Panc1 (cell line): ENCODE results near the gene NAP1L5.

Experiments
- POLR2AphosphoS5 ChIP-seq: IDR thresholded peaks from 2 replicates; pipeline ENCODE4 v1.6.1; 2012; ENCODE audit warnings: mild to moderate bottlenecking, low read depth, low read length, moderate library complexity
- REST ChIP-seq, 2 experiments: IDR thresholded peaks; 2 replicates each; pipeline ENCODE4 v1.6.1; 2011 to 2012; ENCODE audit warnings: low read depth in 2 of 2, control low read depth in 1 of 2, low read length in 1 of 2, mild to moderate bottlenecking in 1 of 2, moderate library complexity in 1 of 2; ENCODE audit not compliant: insufficient read depth in 1 of 2
- SIN3A ChIP-seq: IDR thresholded peaks from 2 replicates; pipeline ENCODE4 v1.6.1; 2012; ENCODE audit warnings: low read depth, mild to moderate bottlenecking, low read length, moderate library complexity, borderline replicate concordance; ENCODE audit not compliant: insufficient read depth
- TCF7L2 ChIP-seq: IDR thresholded peaks from 2 replicates; pipeline ENCODE4 v1.6.1; 2011; ENCODE audit warnings: mild to moderate bottlenecking, low read depth, low read length, inconsistent platforms
- TF ChIP-seq, protein P1 (sequence below): fragments of 450-650 bp; IDR thresholded peaks from 2 replicates; pipeline ENCODE4 v1.5.1; 2017; ENCODE audit warnings: mild to moderate bottlenecking

GRCh38 chr4:88674979-88675378 lies 22.6 kb downstream of the NAP1L5 start:
- TF ChIP-seq, protein P1, sequence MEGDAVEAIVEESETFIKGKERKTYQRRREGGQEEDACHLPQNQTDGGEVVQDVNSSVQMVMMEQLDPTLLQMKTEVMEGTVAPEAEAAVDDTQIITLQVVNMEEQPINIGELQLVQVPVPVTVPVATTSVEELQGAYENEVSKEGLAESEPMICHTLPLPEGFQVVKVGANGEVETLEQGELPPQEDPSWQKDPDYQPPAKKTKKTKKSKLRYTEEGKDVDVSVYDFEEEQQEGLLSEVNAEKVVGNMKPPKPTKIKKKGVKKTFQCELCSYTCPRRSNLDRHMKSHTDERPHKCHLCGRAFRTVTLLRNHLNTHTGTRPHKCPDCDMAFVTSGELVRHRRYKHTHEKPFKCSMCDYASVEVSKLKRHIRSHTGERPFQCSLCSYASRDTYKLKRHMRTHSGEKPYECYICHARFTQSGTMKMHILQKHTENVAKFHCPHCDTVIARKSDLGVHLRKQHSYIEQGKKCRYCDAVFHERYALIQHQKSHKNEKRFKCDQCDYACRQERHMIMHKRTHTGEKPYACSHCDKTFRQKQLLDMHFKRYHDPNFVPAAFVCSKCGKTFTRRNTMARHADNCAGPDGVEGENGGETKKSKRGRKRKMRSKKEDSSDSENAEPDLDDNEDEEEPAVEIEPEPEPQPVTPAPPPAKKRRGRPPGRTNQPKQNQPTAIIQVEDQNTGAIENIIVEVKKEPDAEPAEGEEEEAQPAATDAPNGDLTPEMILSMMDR, result no peak
- TF ChIP-seq POLR2AphosphoS5 (no peak), REST (IDR thresholded peaks at IDR 0.05; ENCODE audit: insufficient read depth in 1 of 2, low read depth in 2 of 2, low read length in 1 of 2) (no peak), SIN3A (no peak), TCF7L2 (no peak)
